ENCODE data around the gene P2RY2. TPM values are rescaled to one million over a fixed set of nuclear protein-coding genes. Genes with fewer than 3 reads are reported as not detected.

The P2RY2 gene
- total RNA-seq (2021): 0.94 to 1.2 TPM (median 1.2 TPM) in 3 replicates
- percentile 23 among the genes with signal in this experiment for Bru-seq, nascent RNA
- long read RNA-seq, experiment 1, partial matches to known transcripts: 2 of 4 reads
- long read RNA-seq, experiment 1, other reads (novel, unspliced or antisense): 1 of 4 reads
- long read RNA-seq, experiment 2: 0 reads
- long read RNA-seq, experiment 3: 0 reads

DNA sequence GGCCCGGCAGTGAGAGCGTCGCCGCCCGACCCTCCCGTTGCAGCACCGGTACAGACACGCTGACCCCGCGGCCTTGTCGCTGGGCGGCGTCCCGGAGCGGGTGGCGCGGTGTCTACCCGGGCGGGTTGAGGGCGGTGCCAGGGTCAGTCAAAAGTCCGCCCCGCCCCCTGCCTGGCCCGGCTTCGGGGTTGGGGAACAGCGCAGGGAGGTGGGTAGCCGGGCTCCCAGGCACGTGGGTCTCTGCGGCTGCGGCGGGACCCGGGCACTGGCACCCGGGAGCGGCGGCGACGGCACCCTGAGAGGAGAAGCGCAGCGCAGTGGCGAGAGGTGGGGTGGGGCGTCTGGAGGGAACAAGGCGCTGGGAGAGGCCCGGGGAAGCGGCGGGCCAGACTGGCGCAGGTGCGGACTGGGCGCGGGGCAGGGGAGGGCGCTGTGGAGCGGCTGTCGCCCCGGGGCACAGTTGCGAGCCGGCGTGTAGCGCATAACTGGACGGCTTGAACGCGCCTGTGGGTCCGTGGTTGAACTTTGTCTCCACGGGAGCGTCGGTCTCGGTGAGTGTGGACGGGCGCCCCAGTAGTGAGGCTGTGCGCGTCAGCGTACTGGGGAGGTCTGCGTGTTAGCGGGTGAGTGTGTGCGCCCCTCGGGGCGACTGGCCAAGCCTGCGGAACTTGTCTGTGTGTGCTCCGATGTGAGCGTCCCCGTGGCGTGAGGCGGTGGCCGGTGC is at the start of gene P2RY2:
Gene P2RY2, plus strand, starts transcription at position 176 of the 724 bp plus-strand sequence. CDS start 15,879 bp downstream, outside the sequence.
- no peaks in the 10 kb centered on the region for H3K9me3 Mint-ChIP-seq
- H3K4me1 Mint-ChIP-seq: peaks cover 8% of the 10 kb centered on the region
- ChIA-PET POLR2A (no interaction called here), CTCF (interaction anchor here (0.5 to 2.9 kb wide), 21 partner anchors 10 to 426 kb away, joined by 3 to 27 read pairs (median 4); partner anchors contain the start of genes FCHSD2 and P2RY6)
- peak; percentile 88 for ATAC-seq
- H3K27ac Mint-ChIP-seq: no peak within 1 kb of the TSS
- peak; percentile 80 for DNase-seq (ENCODE audit: low spot score)
- H3K4me3 Mint-ChIP-seq: peak within 1 kb of the TSS; percentile 78
- H3K36me3 Mint-ChIP-seq: no peaks in the 10 kb centered on the region
- H3K27me3 Mint-ChIP-seq (ENCODE audit: low read depth): peaks cover 58% of the 10 kb centered on the region
- TF ChIP-seq IRF2 (CRISPR knock-in tag; IDR thresholded peaks at IDR 0.05; ENCODE audit: borderline replicate concordance, low read depth) (no peak), SP1 (CRISPR knock-in tag; conservative IDR thresholded peaks at IDR 0.05) (peak; percentile 81; the same call in 1 of the 2 replicates), ETV6 (CRISPR knock-in tag; IDR thresholded peaks at IDR 0.05) (no peak), NR3C1 (CRISPR knock-in tag; conservative IDR thresholded peaks at IDR 0.05; ENCODE audit: low read depth) (no peak), CREM (CRISPR knock-in tag; IDR thresholded peaks at IDR 0.05) (peak; percentile 82), FOXP1 (CRISPR knock-in tag; IDR thresholded peaks at IDR 0.05; ENCODE audit: borderline replicate concordance) (peak; percentile 89; the same call in 1 of the 2 replicates), MYBL2 (CRISPR knock-in tag; IDR thresholded peaks at IDR 0.05) (peak; percentile 59; the same call in 1 of the 2 replicates), CREB1 (CRISPR knock-in tag; IDR thresholded peaks at IDR 0.05) (no peak), FOXK1 (CRISPR knock-in tag; IDR thresholded peaks at IDR 0.05) (no peak), ARID4B (CRISPR knock-in tag; IDR thresholded peaks at IDR 0.05; ENCODE audit: borderline replicate concordance) (peak; percentile 93; the same call in 1 of the 2 replicates), ZNF416 (CRISPR knock-in tag; IDR thresholded peaks at IDR 0.05) (no peak), ZNF423 (CRISPR knock-in tag; IDR thresholded peaks at IDR 0.05) (no peak), GTF2I (CRISPR knock-in tag; conservative IDR thresholded peaks at IDR 0.05) (no peak), TCF7 (CRISPR knock-in tag; IDR thresholded peaks at IDR 0.05; ENCODE audit: low read depth) (no peak), HMGA2 (CRISPR knock-in tag; IDR thresholded peaks at IDR 0.05) (no peak)
- TF ChIP-seq, protein P1, sequence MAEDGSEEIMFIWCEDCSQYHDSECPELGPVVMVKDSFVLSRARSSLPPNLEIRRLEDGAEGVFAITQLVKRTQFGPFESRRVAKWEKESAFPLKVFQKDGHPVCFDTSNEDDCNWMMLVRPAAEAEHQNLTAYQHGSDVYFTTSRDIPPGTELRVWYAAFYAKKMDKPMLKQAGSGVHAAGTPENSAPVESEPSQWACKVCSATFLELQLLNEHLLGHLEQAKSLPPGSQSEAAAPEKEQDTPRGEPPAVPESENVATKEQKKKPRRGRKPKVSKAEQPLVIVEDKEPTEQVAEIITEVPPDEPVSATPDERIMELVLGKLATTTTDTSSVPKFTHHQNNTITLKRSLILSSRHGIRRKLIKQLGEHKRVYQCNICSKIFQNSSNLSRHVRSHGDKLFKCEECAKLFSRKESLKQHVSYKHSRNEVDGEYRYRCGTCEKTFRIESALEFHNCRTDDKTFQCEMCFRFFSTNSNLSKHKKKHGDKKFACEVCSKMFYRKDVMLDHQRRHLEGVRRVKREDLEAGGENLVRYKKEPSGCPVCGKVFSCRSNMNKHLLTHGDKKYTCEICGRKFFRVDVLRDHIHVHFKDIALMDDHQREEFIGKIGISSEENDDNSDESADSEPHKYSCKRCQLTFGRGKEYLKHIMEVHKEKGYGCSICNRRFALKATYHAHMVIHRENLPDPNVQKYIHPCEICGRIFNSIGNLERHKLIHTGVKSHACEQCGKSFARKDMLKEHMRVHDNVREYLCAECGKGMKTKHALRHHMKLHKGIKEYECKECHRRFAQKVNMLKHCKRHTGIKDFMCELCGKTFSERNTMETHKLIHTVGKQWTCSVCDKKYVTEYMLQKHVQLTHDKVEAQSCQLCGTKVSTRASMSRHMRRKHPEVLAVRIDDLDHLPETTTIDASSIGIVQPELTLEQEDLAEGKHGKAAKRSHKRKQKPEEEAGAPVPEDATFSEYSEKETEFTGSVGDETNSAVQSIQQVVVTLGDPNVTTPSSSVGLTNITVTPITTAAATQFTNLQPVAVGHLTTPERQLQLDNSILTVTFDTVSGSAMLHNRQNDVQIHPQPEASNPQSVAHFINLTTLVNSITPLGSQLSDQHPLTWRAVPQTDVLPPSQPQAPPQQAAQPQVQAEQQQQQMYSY (CRISPR knock-in tag; IDR thresholded peaks at IDR 0.05): peak; percentile 82
- TF ChIP-seq, protein P2, sequence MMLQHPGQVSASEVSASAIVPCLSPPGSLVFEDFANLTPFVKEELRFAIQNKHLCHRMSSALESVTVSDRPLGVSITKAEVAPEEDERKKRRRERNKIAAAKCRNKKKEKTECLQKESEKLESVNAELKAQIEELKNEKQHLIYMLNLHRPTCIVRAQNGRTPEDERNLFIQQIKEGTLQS (CRISPR knock-in tag; conservative IDR thresholded peaks at IDR 0.05): no peak
- TF ChIP-seq, protein P3, sequence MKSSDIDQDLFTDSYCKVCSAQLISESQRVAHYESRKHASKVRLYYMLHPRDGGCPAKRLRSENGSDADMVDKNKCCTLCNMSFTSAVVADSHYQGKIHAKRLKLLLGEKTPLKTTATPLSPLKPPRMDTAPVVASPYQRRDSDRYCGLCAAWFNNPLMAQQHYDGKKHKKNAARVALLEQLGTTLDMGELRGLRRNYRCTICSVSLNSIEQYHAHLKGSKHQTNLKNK (CRISPR knock-in tag; IDR thresholded peaks at IDR 0.05): no peak
- TF ChIP-seq, protein P4, sequence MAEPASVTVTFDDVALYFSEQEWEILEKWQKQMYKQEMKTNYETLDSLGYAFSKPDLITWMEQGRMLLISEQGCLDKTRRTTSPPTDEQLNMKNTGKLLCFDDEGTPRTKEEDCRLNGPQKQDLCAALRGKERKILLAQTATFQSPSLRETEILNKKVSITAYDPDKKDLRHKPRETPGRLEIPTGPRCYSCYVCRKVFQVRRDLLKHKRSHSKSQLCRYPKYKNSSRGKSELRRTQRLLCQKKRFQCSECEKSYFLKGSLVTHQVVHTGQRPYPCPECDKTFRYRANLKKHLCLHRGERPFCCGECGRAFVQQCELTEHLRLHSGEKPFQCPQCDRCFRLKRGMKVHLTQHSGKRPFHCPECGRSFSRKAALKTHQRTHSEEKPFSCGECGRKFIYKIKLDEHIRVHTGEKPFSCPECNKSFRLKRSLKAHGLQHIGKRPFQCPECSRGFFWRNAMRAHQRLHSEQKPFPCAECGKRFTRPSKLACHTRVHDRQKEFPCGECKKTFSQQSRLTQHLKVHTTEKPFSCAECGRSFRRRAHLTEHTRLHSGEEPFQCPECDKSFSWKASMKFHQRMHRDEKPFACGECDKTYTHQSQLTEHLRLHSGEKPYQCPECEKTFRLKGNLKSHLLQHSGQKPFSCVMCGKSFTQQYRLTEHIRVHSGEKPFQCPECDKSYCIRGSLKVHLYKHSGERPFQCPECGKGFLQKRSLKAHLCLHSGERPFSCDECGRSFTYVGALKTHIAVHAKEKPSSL (CRISPR knock-in tag; conservative IDR thresholded peaks at IDR 0.05): no peak
- TF ChIP-seq, protein P5, sequence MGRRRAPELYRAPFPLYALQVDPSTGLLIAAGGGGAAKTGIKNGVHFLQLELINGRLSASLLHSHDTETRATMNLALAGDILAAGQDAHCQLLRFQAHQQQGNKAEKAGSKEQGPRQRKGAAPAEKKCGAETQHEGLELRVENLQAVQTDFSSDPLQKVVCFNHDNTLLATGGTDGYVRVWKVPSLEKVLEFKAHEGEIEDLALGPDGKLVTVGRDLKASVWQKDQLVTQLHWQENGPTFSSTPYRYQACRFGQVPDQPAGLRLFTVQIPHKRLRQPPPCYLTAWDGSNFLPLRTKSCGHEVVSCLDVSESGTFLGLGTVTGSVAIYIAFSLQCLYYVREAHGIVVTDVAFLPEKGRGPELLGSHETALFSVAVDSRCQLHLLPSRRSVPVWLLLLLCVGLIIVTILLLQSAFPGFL (CRISPR knock-in tag; IDR thresholded peaks at IDR 0.05; ENCODE audit: borderline replicate concordance): no peak
- TF ChIP-seq, protein P6, sequence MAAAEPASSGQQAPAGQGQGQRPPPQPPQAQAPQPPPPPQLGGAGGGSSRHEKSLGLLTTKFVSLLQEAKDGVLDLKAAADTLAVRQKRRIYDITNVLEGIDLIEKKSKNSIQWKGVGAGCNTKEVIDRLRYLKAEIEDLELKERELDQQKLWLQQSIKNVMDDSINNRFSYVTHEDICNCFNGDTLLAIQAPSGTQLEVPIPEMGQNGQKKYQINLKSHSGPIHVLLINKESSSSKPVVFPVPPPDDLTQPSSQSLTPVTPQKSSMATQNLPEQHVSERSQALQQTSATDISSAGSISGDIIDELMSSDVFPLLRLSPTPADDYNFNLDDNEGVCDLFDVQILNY (CRISPR knock-in tag; IDR thresholded peaks at IDR 0.05): no peak

Measured in WTC11 (cell line).